GM21360 (cell line): ENCODE data around the gene SPO11.

ENCODE experiments used
- ATAC-seq: cut with Tn5 transposase; IDR thresholded peaks from one replicate; pipeline ENCODE4 v1.9.1; 2021; ENCODE audit warnings: mild to moderate bottlenecking, moderate library complexity; ENCODE audit not compliant: unreplicated experiment

Gene SPO11

GRCh38 chr20:57329608-57330221 lies at the start of gene SPO11:
TSS of gene SPO11 (plus strand) at chr20:57329803. CDS start at chr20:57329868, 65 bp downstream.
- ATAC-seq: no peak

- ATAC-seq: no peak
These were observed 49.4 kb upstream of the SPO11 start for GRCh38 chr20:57280221-57280620.

GRCh38 chr20:57281900-57282299 lies 47.7 kb upstream of the SPO11 start:
- ATAC-seq: no peak

- ATAC-seq: no peak
These were observed 46.8 kb upstream of the SPO11 start for GRCh38 chr20:57282670-57283361.

- no peak for ATAC-seq
These were observed 45.7 kb upstream of the SPO11 start for GRCh38 chr20:57283860-57284259.

- no peak for ATAC-seq
These were observed 42.4 kb upstream of the SPO11 start for GRCh38 chr20:57287007-57287880.

GRCh38 chr20:57287901-57288300 lies 41.7 kb upstream of the SPO11 start:
- ATAC-seq: no peak

- no peak for ATAC-seq
These were observed 40.8 kb upstream of the SPO11 start for GRCh38 chr20:57288651-57289277.

- ATAC-seq: no peak
These were observed 40.0 kb upstream of the SPO11 start for GRCh38 chr20:57289391-57290177.

- ATAC-seq: no peak
These were observed 39.5 kb upstream of the SPO11 start for GRCh38 chr20:57290178-57290484.

GRCh38 chr20:57291003-57291402 lies 38.6 kb upstream of the SPO11 start:
- no peak for ATAC-seq

- ATAC-seq: no peak
These were observed 37.9 kb upstream of the SPO11 start for GRCh38 chr20:57291694-57292093.

GRCh38 chr20:57292611-57293010 lies 37.0 kb upstream of the SPO11 start:
- ATAC-seq: no peak

GRCh38 chr20:57293995-57294394 lies 35.6 kb upstream of the SPO11 start:
- no peak for ATAC-seq

GRCh38 chr20:57294550-57294949 lies 35.1 kb upstream of the SPO11 start:
- ATAC-seq: no peak

GRCh38 chr20:57298457-57298856 lies 31.1 kb upstream of the SPO11 start:
- ATAC-seq: no peak

GRCh38 chr20:57301026-57301425 lies 28.6 kb upstream of the SPO11 start:
- ATAC-seq: no peak

GRCh38 chr20:57306747-57307146 lies 22.9 kb upstream of the SPO11 start:
- no peak for ATAC-seq

GRCh38 chr20:57308451-57309271 lies 20.9 kb upstream of the SPO11 start:
- ATAC-seq: no peak
